HepG2 (cell line): ENCODE data around the gene TMEM107. TPM values are rescaled to one million over a fixed set of nuclear protein-coding genes. Genes with fewer than 3 reads are reported as not detected.

ENCODE experiments used
- ARID2 ChIP-seq: sonication (generic); formaldehyde crosslinking; IDR thresholded peaks from 2 replicates; pipeline ENCODE4 v1.8.1; 2022; ENCODE audit warnings: mild to moderate bottlenecking, missing genetic modification reagents, borderline replicate concordance
- CC2D1A ChIP-seq: sonication (generic); formaldehyde crosslinking; IDR thresholded peaks from 2 replicates; pipeline ENCODE4 v1.8.1; 2023; ENCODE audit warnings: mild to moderate bottlenecking, missing genetic modification reagents
- CREB1 ChIP-seq, 2 experiments: fragments of 450-650 bp in 1 of 2; IDR thresholded peaks; 2 replicates each; pipeline ENCODE4 v1.6.1; 2016 to 2017; ENCODE audit warnings: control low read depth in 1 of 2, mild to moderate bottlenecking in 1 of 2, missing compliant biosample characterization in 1 of 2, missing genetic modification characterization in 1 of 2
- GPN1 ChIP-seq: sonication (generic); formaldehyde crosslinking; IDR thresholded peaks from 2 replicates; pipeline ENCODE4 v1.5.1; 2020; ENCODE audit warnings: missing genetic modification reagents, borderline replicate concordance
- MED1 ChIP-seq: sonication (generic); formaldehyde crosslinking; IDR thresholded peaks from 2 replicates; pipeline ENCODE4 v1.4.0; 2020; ENCODE audit warnings: missing genetic modification reagents
- MZF1 ChIP-seq: sonication (generic); formaldehyde crosslinking; IDR thresholded peaks from 2 replicates; pipeline ENCODE4 v1.8.1; 2023; ENCODE audit warnings: mild to moderate bottlenecking, missing genetic modification reagents, borderline replicate concordance
- RFX5 ChIP-seq: IDR thresholded peaks from 2 replicates; pipeline ENCODE4 v1.6.1; 2011; ENCODE audit warnings: low read depth, low read length, improper control_type of control experiment
- SMAD3 ChIP-seq: sonication (generic); formaldehyde crosslinking; IDR thresholded peaks from 2 replicates; pipeline ENCODE4 v1.4.0; 2020; ENCODE audit warnings: missing genetic modification reagents
- SMYD3 ChIP-seq: sonication (generic); formaldehyde crosslinking; IDR thresholded peaks from 2 replicates; pipeline ENCODE4 v1.8.1; 2023; ENCODE audit warnings: mild to moderate bottlenecking, missing genetic modification reagents
- SRSF4 ChIP-seq: fragments of 200-400 bp; formaldehyde crosslinking; IDR thresholded peaks from one replicate; pipeline ENCODE4 v1.6.1; 2018; ENCODE audit warnings: mild to moderate bottlenecking, low read depth, low read length, moderate library complexity; ENCODE audit not compliant: poor library complexity, severe bottlenecking
- STAG1 ChIP-seq: sonication (generic); formaldehyde crosslinking; IDR thresholded peaks from 2 replicates; pipeline ENCODE4 v1.4.0; 2020; ENCODE audit warnings: missing genetic modification reagents
- TFAP4 ChIP-seq: sonication (generic); IDR thresholded peaks from 2 replicates; pipeline ENCODE4 v1.6.1; 2016; ENCODE audit warnings: low read depth, borderline replicate concordance
- TOPORS ChIP-seq: sonication (generic); formaldehyde crosslinking; IDR thresholded peaks from 2 replicates; pipeline ENCODE4 v1.8.0; 2023; ENCODE audit warnings: mild to moderate bottlenecking, missing genetic modification reagents
- U2AF2 ChIP-seq: fragments of 200-400 bp; formaldehyde crosslinking; IDR thresholded peaks from 2 replicates; pipeline ENCODE4 v1.6.1; 2017; ENCODE audit warnings: low read depth, mild to moderate bottlenecking, low read length
- ZBTB33 ChIP-seq: sonication (generic); formaldehyde crosslinking; IDR thresholded peaks from 2 replicates; pipeline ENCODE4 v1.4.0; 2020; ENCODE audit warnings: missing genetic modification reagents
- ZNF20 ChIP-seq: sonication (generic); formaldehyde crosslinking; IDR thresholded peaks from 2 replicates; pipeline ENCODE4 v1.4.0; 2020; ENCODE audit warnings: mild to moderate bottlenecking, moderate library complexity, missing genetic modification reagents
- ZNF501 ChIP-seq: sonication (generic); formaldehyde crosslinking; IDR thresholded peaks from 2 replicates; pipeline ENCODE4 v1.5.1; 2020; ENCODE audit warnings: mild to moderate bottlenecking, moderate library complexity, missing genetic modification reagents
- ZNF543 ChIP-seq: sonication (generic); formaldehyde crosslinking; IDR thresholded peaks from 2 replicates; pipeline ENCODE4 v1.4.0; 2020; ENCODE audit warnings: mild to moderate bottlenecking, missing genetic modification reagents
- ZNF781 ChIP-seq: sonication (generic); formaldehyde crosslinking; IDR thresholded peaks from 2 replicates; pipeline ENCODE4 v1.5.1; 2020; ENCODE audit warnings: borderline replicate concordance, mild to moderate bottlenecking, missing genetic modification reagents; ENCODE audit errors: not compliant biosample characterization
- ZSCAN20 ChIP-seq: sonication (generic); formaldehyde crosslinking; IDR thresholded peaks from 2 replicates; pipeline ENCODE4 v1.4.0; 2020; ENCODE audit warnings: missing genetic modification reagents, mild to moderate bottlenecking, borderline replicate concordance
- polyA plus RNA-seq, 8 experiments: library from polyadenylated mRNA; depleted of rRNA in 3 of 8; stranded (reverse) in 7 of 8; unstranded in 1 of 8; fragments of >200 nt; fragmentation: Illumina TruSeq in 4 of 8; extraction: Trizol in 4 of 8; gene quantifications; 2 replicates each; pipeline versions ENCODE4 v1.2.1 to v1.2.3, GENCODE V29; 2011 to 2016; ENCODE audit warnings: low read depth in 4 of 8, missing spikeins in 1 of 8, mixed read lengths in 1 of 8; ENCODE audit not compliant: insufficient read depth in 1 of 8
- total RNA-seq, 5 experiments: library from RNA; depleted of rRNA; stranded (reverse); fragments of >200 nt; fragmentation: Illumina TruSeq; extraction: Trizol; gene quantifications; 2 replicates each; pipeline ENCODE4 v1.2.3, GENCODE V29; 2016; ENCODE audit warnings: low read depth in 1 of 5
- TF ChIP-seq, protein P1 (sequence below): sonication (generic); formaldehyde crosslinking; conservative IDR thresholded peaks from 2 replicates; pipeline ENCODE4 v1.8.0; 2022; ENCODE audit warnings: mild to moderate bottlenecking, moderate library complexity, missing genetic modification reagents
- TF ChIP-seq, protein P2 (sequence below): sonication (generic); formaldehyde crosslinking; IDR thresholded peaks from 2 replicates; pipeline ENCODE4 v1.5.0; 2020; ENCODE audit warnings: mild to moderate bottlenecking, missing genetic modification reagents

TMEM107 gene
- total and polyA plus RNA-seq, 2 of the 13 experiments (the other 11 are each of a cell fraction or from before 2014, with no cell fraction given) = 7.2 to 15.3 TPM

- TF ChIP-seq TFAP4 = 0 out of 2 replicates have a peak, but pooled peaks have one; percentile 0
- TF ChIP-seq RFX5 = no peak
- 0 out of 2 replicates have a peak, but pooled peaks have one; percentile 27 for TF ChIP-seq ARID2 (CRISPR knock-in tag)
- TF ChIP-seq SMYD3 (CRISPR knock-in tag) = 0 out of 2 replicates have a peak, but pooled peaks have one; percentile 54
- 0 out of 2 replicates have a peak, but pooled peaks have one; percentile 61 for TF ChIP-seq CC2D1A (CRISPR knock-in tag)
- 0 out of 2 replicates have a peak, but pooled peaks have one; percentile 6 for TF ChIP-seq ZNF501
- no peak for TF ChIP-seq CREB1 (IDR thresholded peaks at IDR 0.05)
- peak; percentile 72 for TF ChIP-seq CREB1 (CRISPR knock-in tag; IDR thresholded peaks at IDR 0.05)
- peak; percentile 76 for TF ChIP-seq ZNF781 (CRISPR knock-in tag)
- TF ChIP-seq SMAD3 = peak; percentile 50; the same call in 1 of the 2 replicates
- no peak for TF ChIP-seq ZNF20 (CRISPR knock-in tag)
- TF ChIP-seq SRSF4 = no peak
- TF ChIP-seq TOPORS = 0 out of 2 replicates have a peak, but pooled peaks have one; percentile 25
- TF ChIP-seq, protein P1, sequence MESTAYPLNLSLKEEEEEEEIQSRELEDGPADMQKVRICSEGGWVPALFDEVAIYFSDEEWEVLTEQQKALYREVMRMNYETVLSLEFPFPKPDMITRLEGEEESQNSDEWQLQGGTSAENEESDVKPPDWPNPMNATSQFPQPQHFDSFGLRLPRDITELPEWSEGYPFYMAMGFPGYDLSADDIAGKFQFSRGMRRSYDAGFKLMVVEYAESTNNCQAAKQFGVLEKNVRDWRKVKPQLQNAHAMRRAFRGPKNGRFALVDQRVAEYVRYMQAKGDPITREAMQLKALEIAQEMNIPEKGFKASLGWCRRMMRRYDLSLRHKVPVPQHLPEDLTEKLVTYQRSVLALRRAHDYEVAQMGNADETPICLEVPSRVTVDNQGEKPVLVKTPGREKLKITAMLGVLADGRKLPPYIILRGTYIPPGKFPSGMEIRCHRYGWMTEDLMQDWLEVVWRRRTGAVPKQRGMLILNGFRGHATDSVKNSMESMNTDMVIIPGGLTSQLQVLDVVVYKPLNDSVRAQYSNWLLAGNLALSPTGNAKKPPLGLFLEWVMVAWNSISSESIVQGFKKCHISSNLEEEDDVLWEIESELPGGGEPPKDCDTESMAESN (CRISPR knock-in tag) = no peak
- no peak for TF ChIP-seq MZF1 (CRISPR knock-in tag)
- TF ChIP-seq ZNF543 (CRISPR knock-in tag) = no peak
- TF ChIP-seq ZSCAN20 (CRISPR knock-in tag) = no peak
- TF ChIP-seq U2AF2 = no peak
- no peak for TF ChIP-seq GPN1
- TF ChIP-seq STAG1 (CRISPR knock-in tag) = no peak
- no peak for TF ChIP-seq ZBTB33
- TF ChIP-seq, protein P2, sequence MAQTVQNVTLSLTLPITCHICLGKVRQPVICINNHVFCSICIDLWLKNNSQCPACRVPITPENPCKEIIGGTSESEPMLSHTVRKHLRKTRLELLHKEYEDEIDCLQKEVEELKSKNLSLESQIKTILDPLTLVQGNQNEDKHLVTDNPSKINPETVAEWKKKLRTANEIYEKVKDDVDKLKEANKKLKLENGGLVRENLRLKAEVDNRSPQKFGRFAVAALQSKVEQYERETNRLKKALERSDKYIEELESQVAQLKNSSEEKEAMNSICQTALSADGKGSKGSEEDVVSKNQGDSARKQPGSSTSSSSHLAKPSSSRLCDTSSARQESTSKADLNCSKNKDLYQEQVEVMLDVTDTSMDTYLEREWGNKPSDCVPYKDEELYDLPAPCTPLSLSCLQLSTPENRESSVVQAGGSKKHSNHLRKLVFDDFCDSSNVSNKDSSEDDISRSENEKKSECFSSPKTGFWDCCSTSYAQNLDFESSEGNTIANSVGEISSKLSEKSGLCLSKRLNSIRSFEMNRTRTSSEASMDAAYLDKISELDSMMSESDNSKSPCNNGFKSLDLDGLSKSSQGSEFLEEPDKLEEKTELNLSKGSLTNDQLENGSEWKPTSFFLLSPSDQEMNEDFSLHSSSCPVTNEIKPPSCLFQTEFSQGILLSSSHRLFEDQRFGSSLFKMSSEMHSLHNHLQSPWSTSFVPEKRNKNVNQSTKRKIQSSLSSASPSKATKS (CRISPR knock-in tag) = peak; percentile 22; the same call in 1 of the 2 replicates
- TF ChIP-seq MED1 = peak; percentile 77
Measured at GRCh38 chr17:8187517-8188262, 11.5 kb upstream of the TMEM107 start (continued).
